K562 (cell line): Measurements from ENCODE around the gene EOMES. TPM values are rescaled to one million over a fixed set of nuclear protein-coding genes. Genes with fewer than 3 reads are reported as not detected.

Experiments used
- ATAC-seq: fragments of 200-7000 bp; cut with Tn5 transposase; 3 replicates; pipeline ENCODE4 v1.9.1; 2020; ENCODE audit warnings: moderate library complexity
- BruUV-seq: library from RNA; stranded (reverse); fragments of 400-500 nt; replicated peaks from 2 replicates; lab custom pipeline; 2021; lab: Mats Ljungman, UMichigan
- CTCF ChIA-PET: fragments of 300-600 bp; formaldehyde crosslinking; extraction: SDS; loops from one replicate; lab custom pipeline; 2021; ENCODE audit warnings: low intra/inter-chr PET ratio; lab: Yijun Ruan, JAX
- POLR2A ChIA-PET: fragments of 300-600, 350-650 bp; sonication (Branson Sonifier 250); formaldehyde crosslinking; extraction: SDS; loops from one replicate; lab custom pipeline; 2021; ENCODE audit warnings: antibody characterized with exemption, inconsistent platforms; lab: Yijun Ruan, JAX
- DNase-seq, 4 experiments: peaks; one replicate each; pipeline versions ENCODE4 v3.0.0 to v3.0.0-alpha.2; 2011 to 2018; ENCODE audit warnings: low spot score in 3 of 4, mixed read lengths in 3 of 4; ENCODE audit errors: extremely low read depth in 1 of 4
- FAIRE-seq: peaks from 2 replicates; lab custom pipeline; 2011; peaks lifted over from hg19 to GRCh38; lab: Jason Lieb, UNC
- H2AFZ ChIP-seq: 2 replicates; pipeline ENCODE4 v1.6.0; 2011; ENCODE audit warnings: low read depth, low read length, control low read depth, inconsistent platforms
- H3K27ac ChIP-seq: fragments of 200-600 bp; 3 replicates; pipeline ENCODE4 v1.8.0; 2011; ENCODE audit warnings: low read depth, mild to moderate bottlenecking, control low read depth, inconsistent platforms, low read length, moderate library complexity, mixed read lengths; ENCODE audit errors: extremely low read depth
- H3K27me3 ChIP-seq, 2 experiments: fragments of 300-600 bp in 1 of 2; 2 replicates in 1 of 2; 3 replicates in 1 of 2; pipeline versions ENCODE4 v1.6.0 to v1.8.0; 2011; ENCODE audit warnings: inconsistent platforms in 2 of 2, low read length in 2 of 2, mild to moderate bottlenecking in 1 of 2, mixed read lengths in 1 of 2, moderate library complexity in 1 of 2; ENCODE audit not compliant: control insufficient read depth in 2 of 2, insufficient read depth in 2 of 2
- H3K36me3 ChIP-seq: fragments of 300-600 bp; 3 replicates; pipeline ENCODE4 v1.8.0; 2011; ENCODE audit warnings: mild to moderate bottlenecking, low read length, inconsistent platforms; ENCODE audit not compliant: control insufficient read depth, insufficient read depth
- H3K4me1 ChIP-seq, 2 experiments: fragments of 200-600 bp in 1 of 2; replicated peaks in 1 of 2; 2 replicates in 1 of 2; 3 replicates in 1 of 2; pipeline versions ENCODE4 v1.5.1 to v1.8.0; 2011; ENCODE audit warnings: inconsistent platforms in 2 of 2, low read length in 2 of 2, mild to moderate bottlenecking in 1 of 2, mixed read lengths in 1 of 2, moderate library complexity in 1 of 2; ENCODE audit not compliant: control insufficient read depth in 2 of 2, insufficient read depth in 2 of 2
- H3K4me2 ChIP-seq: 2 replicates; pipeline ENCODE4 v1.6.1; 2011; ENCODE audit warnings: low read length, control low read depth, inconsistent platforms, mixed read lengths; ENCODE audit not compliant: insufficient read depth
- H3K4me3 ChIP-seq: fragments of 200-600 bp; sonication (generic), shearing (Covaris generic); 2 replicates; pipeline ENCODE4 v1.5.1; 2016; ENCODE audit warnings: control low read depth, inconsistent platforms
- H3K79me2 ChIP-seq: fragments of 200-600 bp; 3 replicates; pipeline ENCODE4 v1.8.0; 2011; ENCODE audit warnings: low read length, inconsistent platforms; ENCODE audit not compliant: control insufficient read depth, insufficient read depth
- H3K9ac ChIP-seq, 2 experiments: 2 replicates each; pipeline versions ENCODE4 v1.6.0 to v1.6.1; 2011; ENCODE audit warnings: low read depth in 2 of 2, low read length in 2 of 2, control low read depth in 1 of 2, inconsistent platforms in 1 of 2, mild to moderate bottlenecking in 1 of 2, mixed read lengths in 1 of 2; ENCODE audit not compliant: insufficient read depth in 1 of 2
- H3K9me1 ChIP-seq: one replicate; pipeline ENCODE4 v1.6.0; 2011; ENCODE audit warnings: inconsistent platforms, mild to moderate bottlenecking, low read length, moderate library complexity; ENCODE audit not compliant: control insufficient read depth, insufficient read depth
- H3K9me3 ChIP-seq: replicated peaks from 2 replicates; pipeline ENCODE4 v1.5.1; 2011; ENCODE audit warnings: low read depth, low read length, inconsistent platforms; ENCODE audit not compliant: control insufficient read depth, insufficient read depth
- H4K20me1 ChIP-seq: replicated peaks from 2 replicates; pipeline ENCODE4 v1.6.1; 2011; ENCODE audit warnings: low read length, inconsistent platforms, mixed read lengths; ENCODE audit not compliant: control insufficient read depth, insufficient read depth
- BDP1 ChIP-seq: IDR thresholded peaks from 3 replicates; pipeline ENCODE4 v1.6.1; 2011; ENCODE audit not compliant: insufficient read length, insufficient read depth
- CEBPG ChIP-seq, 3 experiments: fragments of 200-800 bp in 1 of 3; sonication (Bioruptor generic) in 1 of 3; sonication (generic) in 1 of 3; formaldehyde crosslinking in 1 of 3; IDR thresholded peaks in 2 of 3; conservative IDR thresholded peaks in 1 of 3; 2 replicates each; pipeline versions ENCODE4 v1.6.1 to v1.8.0; 2016 to 2022; ENCODE audit warnings: missing compliant biosample characterization in 2 of 3, missing genetic modification characterization in 2 of 3, mild to moderate bottlenecking in 1 of 3, missing genetic modification reagents in 1 of 3
- HNRNPK ChIP-seq: fragments of 200-400 bp; formaldehyde crosslinking; IDR thresholded peaks from one replicate; pipeline ENCODE4 v1.6.1; 2018; ENCODE audit warnings: mild to moderate bottlenecking, low read depth, low read length; ENCODE audit not compliant: poor library complexity, severe bottlenecking
- IRF1 ChIP-seq: sonication (generic); formaldehyde crosslinking; IDR thresholded peaks from 2 replicates; pipeline ENCODE4 v1.8.0; 2022; ENCODE audit warnings: missing genetic modification reagents, mild to moderate bottlenecking, borderline replicate concordance
- JUN ChIP-seq, 2 experiments: sonication (generic) in 1 of 2; formaldehyde crosslinking in 1 of 2; IDR thresholded peaks; 2 replicates each; pipeline versions ENCODE4 v1.6.1 to v1.8.0; 2012 to 2022; ENCODE audit warnings: borderline replicate concordance in 2 of 2, mild to moderate bottlenecking in 2 of 2, improper control_type of control experiment in 1 of 2, low read depth in 1 of 2, low read length in 1 of 2, missing genetic modification reagents in 1 of 2
- MTA1 ChIP-seq: fragments of 450-650 bp; IDR thresholded peaks from 2 replicates; pipeline ENCODE4 v1.6.1; 2017; ENCODE audit warnings: borderline replicate concordance
- NONO ChIP-seq, 2 experiments: fragments of 200-400 bp in 1 of 2; fragments of 450-650 bp in 1 of 2; formaldehyde crosslinking in 1 of 2; IDR thresholded peaks; 2 replicates each; pipeline ENCODE4 v1.6.1; 2017; ENCODE audit warnings: low read depth in 2 of 2, mild to moderate bottlenecking in 2 of 2, moderate library complexity in 2 of 2, low read length in 1 of 2
- RUNX1 ChIP-seq: sonication (generic); IDR thresholded peaks from 2 replicates; pipeline ENCODE4 v1.6.1; 2016; ENCODE audit warnings: antibody characterized with exemption, low read depth
- SUPT5H ChIP-seq: fragments of 450-650 bp; IDR thresholded peaks from 2 replicates; pipeline ENCODE4 v1.6.1; 2016
- TAF15 ChIP-seq: fragments of 200-400 bp; formaldehyde crosslinking; IDR thresholded peaks from 2 replicates; pipeline ENCODE4 v1.6.1; 2017; ENCODE audit warnings: mild to moderate bottlenecking, low read depth, low read length, moderate library complexity
- TEAD4 ChIP-seq, 2 experiments: sonication (generic) in 1 of 2; formaldehyde crosslinking in 1 of 2; IDR thresholded peaks; 2 replicates each; pipeline versions ENCODE4 v1.6.1 to v1.8.0; 2012 to 2022; ENCODE audit warnings: borderline replicate concordance in 1 of 2, inconsistent platforms in 1 of 2, low read length in 1 of 2, mild to moderate bottlenecking in 1 of 2, missing genetic modification reagents in 1 of 2
- THRA ChIP-seq: fragments of 450-650 bp; IDR thresholded peaks from 2 replicates; pipeline ENCODE4 v1.6.1; 2017; ENCODE audit warnings: mild to moderate bottlenecking, moderate library complexity
- ZBTB9 ChIP-seq: fragments of 450-650 bp; formaldehyde crosslinking; IDR thresholded peaks from 2 replicates; pipeline ENCODE4 v1.4.0; 2020; ENCODE audit warnings: mild to moderate bottlenecking, moderate library complexity
- ZNF134 ChIP-seq: fragments of 250-450 bp; sonication (Bioruptor Pico); conservative IDR thresholded peaks from 2 replicates; pipeline ENCODE4 v1.4.0; 2020
- ZNF449 ChIP-seq: fragments of 250-450 bp; sonication (Bioruptor Pico); IDR thresholded peaks from 2 replicates; pipeline ENCODE4 v1.8.0; 2022; ENCODE audit warnings: moderate library complexity, mild to moderate bottlenecking, inconsistent platforms
- WGBS: fragments of 100-300 bp; shearing (Covaris generic); methylation state at CpG from one replicate; pipeline ENCODE4 v1.1.6; 2016; ENCODE audit warnings: low coverage, mixed read lengths; ENCODE audit not compliant: insufficient coverage; ENCODE audit errors: missing lambda C conversion rate; 5-methylcytosine and 5-hydroxymethylcytosine counted together
- in situ Hi-C: fragments of 300-500 bp; cut with MboI; formaldehyde crosslinking; loops from 4 replicates; pipeline ENCODE4 v1.15.0; 2018; ENCODE audit warnings: inconsistent platforms, mixed read lengths
- intact Hi-C: fragments of 100-400 bp; cut with micrococcal nuclease; formaldehyde crosslinking; loops from 2 replicates; pipeline ENCODE4 v1.14.2; 2022
- polyA plus RNA-seq, 8 experiments: library from polyadenylated mRNA; depleted of rRNA in 4 of 8; stranded (reverse) in 5 of 8; unstranded in 3 of 8; fragments of >200 nt; fragmentation: Nextera tagmentation in 2 of 8; fragmentation: Illumina TruSeq in 1 of 8; extraction: Ambion mirVana in 2 of 8; extraction: Trizol in 1 of 8; gene quantifications; 2 replicates each; pipeline versions ENCODE4 v1.2.1 to v1.2.3, GENCODE V29; 2011 to 2014; ENCODE audit warnings: inconsistent platforms in 1 of 8, missing spikeins in 1 of 8
- total RNA-seq, 7 experiments: library from RNA; depleted of rRNA in 6 of 7; stranded (reverse); fragments of >200 nt in 6 of 7; fragmentation: Illumina TruSeq in 2 of 7; extraction: Trizol in 2 of 7; gene quantifications; 2 replicates each; pipeline versions ENCODE4 v1.2.1 to v1.2.3, GENCODE V29; 2011 to 2021; ENCODE audit warnings: low replicate concordance in 1 of 7

Gene EOMES
- total and polyA plus RNA-seq, 9 of the 15 experiments (the other 6 are each of a cell fraction or from before 2014, with no cell fraction given): 0.07 TPM; not detected in 8

GRCh38 chr3:27699067-27699466 is 23.1 kb downstream of the EOMES start:
- Histone ChIP-seq H3K9ac (no peak overlapping the region), H3K4me2 (no peak overlapping the region), H4K20me1 (no peaks in the 10 kb centered on the region), H3K4me1 (no peaks in the 10 kb centered on the region), H2AFZ (no peak overlapping the region), H3K27ac (no peak overlapping the region), H3K36me3 (no peaks in the 10 kb centered on the region), H3K27me3 (no peaks in the 10 kb centered on the region), H3K4me3 (no peak overlapping the region), H3K9me1 (no peaks in the 10 kb centered on the region), H3K9me3 (no peaks in the 10 kb centered on the region), H3K79me2 (no peaks in the 10 kb centered on the region)
- TF ChIP-seq HNRNPK (no peak), JUN (IDR thresholded peaks at IDR 0.05; ENCODE audit: borderline replicate concordance, low read depth, low read length) (no peak), JUN (CRISPR knock-in tag; IDR thresholded peaks at IDR 0.05; ENCODE audit: borderline replicate concordance) (no peak), RUNX1 (no peak), TEAD4 (IDR thresholded peaks at IDR 0.05; ENCODE audit: low read length) (no peak), TEAD4 (CRISPR knock-in tag; IDR thresholded peaks at IDR 0.05; ENCODE audit: borderline replicate concordance) (no peak), ZNF134 (no peak), ZBTB9 (CRISPR knock-in tag) (no peak), TAF15 (no peak), IRF1 (CRISPR knock-in tag) (no peak), BDP1 (no peak), CEBPG (CRISPR knock-in tag; IDR thresholded peaks at IDR 0.05) (no peak), CEBPG (tag; conservative IDR thresholded peaks at IDR 0.05 in 1 of 2, IDR thresholded peaks at IDR 0.05 in 1 of 2) (no peak), ZNF449 (CRISPR knock-in tag) (no peak), NONO (IDR thresholded peaks at IDR 0.05; ENCODE audit: low read depth in 2 of 2, low read length in 1 of 2) (no peak), MTA1 (no peak), SUPT5H (no peak), THRA (no peak)
- no TSS peak for BruUV-seq
- FAIRE-seq (no peak), DNase-seq (no peak), ATAC-seq (no peak)
- CTCF ChIA-PET: no interaction called here
- 0% methylated on average over 3 of the region's 3 CpGs for WGBS
- intact Hi-C loops: no loop called here
- in situ Hi-C loops: no loop called here
- POLR2A ChIA-PET: no interaction called here
